Measurements from ENCODE around the gene CD276.
"Not testable (repeated sequence)": the region's sequence is repeated elsewhere in the genome, so short reads cannot be mapped to it uniquely, and the experiment has no call there.

The CD276 gene

DNA sequence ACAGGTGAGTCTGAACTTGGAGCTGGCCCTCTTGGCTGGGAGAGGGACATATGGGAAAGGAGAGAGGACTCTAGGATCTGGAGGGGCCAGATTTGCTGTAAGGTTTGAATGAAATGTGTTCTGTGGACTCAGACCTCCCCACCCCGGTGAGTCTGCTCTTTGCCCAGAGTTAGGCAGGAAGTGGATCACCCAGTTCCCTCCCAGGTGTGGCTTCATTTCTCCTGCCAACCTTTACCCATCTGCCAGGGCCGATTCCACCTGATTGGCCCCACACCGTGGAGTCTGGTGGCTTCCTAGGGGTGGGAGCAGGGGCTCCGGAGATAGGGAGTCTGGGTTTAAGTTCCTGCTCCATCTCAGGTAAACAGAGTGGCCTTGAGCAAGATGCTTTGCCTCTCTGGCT, 25.5 kb downstream of the CD276 start:
- DNase-seq (ENCODE audit: low spot score): no peak

DNA sequence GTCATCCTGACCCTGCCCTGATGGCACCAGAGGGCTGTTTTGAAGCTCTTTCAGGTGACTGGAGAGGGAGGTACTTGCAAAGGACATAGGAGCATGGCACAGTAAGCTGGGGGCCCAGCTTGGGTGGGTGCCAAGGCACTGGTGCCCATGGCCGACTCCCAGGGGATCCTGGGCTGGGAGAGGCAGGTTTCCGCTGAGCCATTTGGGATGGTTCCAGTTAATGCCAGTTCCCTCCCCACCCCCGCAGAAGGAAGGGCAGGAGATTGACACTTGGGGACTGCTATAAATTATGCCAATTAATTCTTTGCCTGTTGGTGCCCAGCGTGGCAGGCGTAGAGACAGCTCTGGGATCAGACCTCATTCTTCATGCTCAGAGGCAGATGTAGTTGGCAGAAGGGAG, 26.1 kb downstream of the CD276 start:
- DNase-seq (ENCODE audit: low spot score): no peak

DNA sequence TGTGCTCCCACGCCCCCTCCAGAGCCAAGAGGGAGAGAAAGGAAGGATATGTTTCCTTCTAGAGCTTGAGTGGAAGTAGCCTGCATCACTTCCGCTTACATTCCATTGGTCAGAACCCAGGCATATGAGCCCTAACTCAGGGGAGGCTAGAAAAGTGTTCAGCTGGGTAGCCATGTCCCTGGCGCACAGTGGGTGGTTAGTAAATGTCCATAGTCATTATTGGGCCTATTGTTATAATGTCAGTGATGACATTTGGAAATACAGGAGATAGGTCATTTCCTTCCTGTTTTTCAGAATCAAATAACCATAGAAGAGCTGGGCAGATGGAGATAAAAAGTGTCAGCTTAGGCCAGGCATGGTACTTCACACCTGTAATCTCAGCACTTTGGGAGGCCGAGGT, 27.3 kb downstream of the CD276 start:
- no peak for DNase-seq (ENCODE audit: low spot score)

DNA sequence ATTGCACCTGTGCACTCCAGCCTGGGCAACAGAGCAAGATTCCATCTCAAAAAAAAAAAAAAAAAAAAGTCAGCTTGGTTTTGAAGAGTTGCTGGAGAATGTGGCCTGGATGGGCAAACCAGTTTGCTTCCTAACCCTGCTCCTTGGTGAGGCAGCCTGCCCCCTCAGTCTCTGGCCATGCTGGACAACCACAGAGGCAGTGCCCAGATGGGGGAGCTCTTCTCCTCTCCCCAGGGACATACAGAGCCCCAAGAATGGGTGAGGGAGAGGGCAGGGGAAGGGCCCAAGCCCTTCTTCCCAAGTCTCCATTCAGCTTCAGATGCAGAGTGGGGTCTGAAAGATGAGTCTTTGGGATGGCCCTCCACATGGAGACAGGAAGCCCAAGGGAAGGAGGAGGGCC, 27.9 kb downstream of the CD276 start:
- DNase-seq (ENCODE audit: low spot score): peak; percentile 28

DNA sequence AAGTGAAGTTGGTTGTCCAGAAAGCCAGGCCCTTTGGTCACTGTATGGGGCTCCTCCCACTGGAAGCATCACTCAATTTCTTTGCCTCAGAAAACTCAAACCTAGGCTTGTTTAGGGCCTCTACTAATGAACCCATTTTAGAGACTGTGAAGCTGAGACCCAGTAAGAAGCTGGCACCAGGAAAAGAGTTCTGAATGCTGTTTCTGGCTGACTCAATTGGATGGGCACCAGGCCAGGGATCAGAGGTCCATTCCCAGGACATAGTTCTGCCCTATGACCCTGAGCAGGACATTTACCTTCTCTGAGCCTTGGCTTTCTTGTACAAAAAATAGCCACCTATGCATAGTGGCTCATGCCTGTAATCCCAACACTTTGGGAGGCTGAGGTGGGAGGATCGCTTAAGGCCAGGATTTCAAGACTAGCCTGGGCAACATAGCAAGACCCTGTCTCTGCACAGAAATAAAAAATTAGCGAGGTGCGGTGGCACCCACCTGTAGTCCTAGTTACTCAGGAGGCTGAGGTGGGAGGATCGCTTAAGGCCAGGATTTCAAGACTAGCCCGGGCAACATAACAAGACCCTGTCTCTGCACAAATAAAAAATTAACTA, 30.6 kb downstream of the CD276 start:
- DNase-seq (ENCODE audit: low spot score): no peak

DNA sequence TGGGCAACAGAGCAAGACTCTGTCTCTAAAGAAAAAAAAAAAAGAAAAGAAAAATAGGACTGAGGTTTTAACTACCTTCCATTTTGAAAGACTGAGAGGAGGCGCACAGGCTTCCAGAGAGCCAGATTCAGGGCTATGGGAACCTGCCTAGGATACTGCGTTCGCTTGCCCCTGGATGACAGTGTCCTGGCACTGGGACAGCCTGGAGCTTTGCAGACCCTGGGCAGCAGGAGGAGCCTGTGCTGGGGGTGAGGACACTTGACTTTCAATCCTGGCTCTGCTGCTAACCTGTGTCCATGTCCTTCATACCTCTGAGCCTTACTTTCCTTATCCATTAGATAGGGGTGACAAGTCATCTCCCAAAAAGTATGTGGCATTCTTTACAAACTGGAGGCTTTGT, 31.2 kb downstream of the CD276 start:
- no peak for DNase-seq (ENCODE audit: low spot score)

DNA sequence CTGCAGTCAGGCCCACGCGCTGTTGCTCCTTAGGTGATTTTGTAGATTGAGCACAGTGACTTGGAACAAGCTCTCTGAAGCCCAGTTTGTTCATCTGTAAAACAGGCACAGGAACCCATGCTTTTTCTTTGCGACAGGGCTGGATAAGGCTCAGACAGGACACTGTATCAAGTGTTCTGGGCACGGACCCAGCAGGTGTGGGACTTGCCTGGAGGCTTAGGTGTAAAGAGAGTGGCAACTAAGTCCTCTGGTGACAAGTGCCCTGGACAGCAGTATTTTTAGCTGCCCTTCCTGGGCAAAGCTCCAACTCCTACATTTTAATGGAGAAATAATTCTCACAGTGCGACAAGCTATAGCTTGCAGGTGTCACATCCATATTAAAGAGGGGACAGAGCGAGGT, 32.2 kb downstream of the CD276 start:
- DNase-seq (ENCODE audit: low spot score): no peak

DNA sequence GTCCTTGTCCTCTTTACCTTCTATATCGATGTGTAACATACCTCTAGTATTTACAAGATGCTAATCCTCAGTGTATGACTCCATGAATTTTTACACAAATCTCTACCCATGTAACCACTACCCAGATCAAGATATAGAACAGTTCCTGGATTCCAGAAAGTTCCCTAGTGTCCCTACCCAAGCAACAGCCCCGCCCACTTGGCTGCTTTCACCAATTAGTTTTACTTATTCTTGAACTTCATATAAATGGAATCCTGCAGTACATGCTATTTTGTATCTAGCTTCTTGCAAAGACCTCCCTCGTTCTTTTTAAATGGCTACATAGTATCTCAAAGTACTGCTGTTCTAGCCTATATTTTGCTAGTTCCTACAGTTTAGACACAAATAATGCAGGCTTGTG, 33.0 kb downstream of the CD276 start:
- no peak for DNase-seq (ENCODE audit: low spot score)

DNA sequence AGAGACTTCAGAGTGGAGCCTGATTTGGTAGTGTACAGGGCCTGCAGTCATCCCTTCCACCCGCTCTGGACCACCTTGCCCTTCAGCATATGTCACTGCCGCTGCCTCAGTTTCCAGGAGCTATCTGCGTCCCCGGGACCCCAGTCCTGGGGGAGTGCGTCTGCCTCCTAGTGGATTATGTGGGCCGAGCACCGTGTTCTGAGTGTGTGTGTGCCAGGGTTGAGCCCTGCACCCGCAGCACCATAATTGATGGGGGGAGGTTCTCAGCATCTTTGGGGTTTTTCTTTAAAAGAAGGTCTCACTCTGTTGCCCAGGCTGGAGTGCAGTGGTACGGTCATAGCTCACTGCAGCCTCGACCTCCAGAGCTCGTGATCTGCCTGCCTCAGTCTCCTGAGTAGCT, 33.6 kb downstream of the CD276 start:
- no peak for DNase-seq (ENCODE audit: low spot score)

DNA sequence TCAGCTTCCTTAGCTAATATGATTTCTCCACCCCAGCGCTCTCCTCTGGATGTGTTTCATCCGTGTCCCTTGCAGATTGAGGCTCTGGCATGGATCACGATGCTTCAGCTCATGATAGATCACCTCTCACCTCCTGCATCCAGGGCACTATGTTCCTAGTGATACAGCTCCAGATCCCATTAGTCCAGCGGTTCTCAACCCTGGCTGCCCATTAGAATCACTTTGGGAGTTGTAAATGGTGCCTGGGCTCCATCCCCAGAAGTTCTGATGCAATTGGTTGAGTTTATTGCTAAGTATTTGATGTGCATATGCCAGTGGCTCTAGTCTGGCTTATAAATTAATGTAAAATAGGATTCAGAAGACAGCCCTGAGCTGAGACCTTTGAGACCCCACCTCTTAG, 34.5 kb downstream of the CD276 start:
- DNase-seq (ENCODE audit: low spot score): no peak

DNA sequence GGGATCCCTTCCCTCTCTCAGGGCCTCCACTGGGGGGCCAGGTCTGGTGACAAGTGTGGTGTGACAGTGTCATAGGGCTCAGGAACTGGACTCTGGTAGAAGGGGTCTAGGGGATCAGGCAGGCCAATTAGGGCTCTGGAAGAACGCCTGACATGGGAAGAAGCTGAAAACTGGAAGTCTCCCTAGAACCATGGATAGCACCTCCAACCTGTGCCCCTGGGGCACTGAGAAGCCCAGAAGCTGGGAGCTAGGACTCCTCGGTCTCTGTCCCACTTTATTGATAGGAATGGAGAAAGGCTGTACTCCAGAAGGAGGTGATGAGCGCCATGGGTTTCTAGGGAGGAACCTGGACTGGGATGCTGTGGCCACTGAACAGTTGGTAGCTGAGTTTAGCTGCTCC, 38.2 kb downstream of the CD276 start:
- DNase-seq (ENCODE audit: low spot score): no peak

DNA sequence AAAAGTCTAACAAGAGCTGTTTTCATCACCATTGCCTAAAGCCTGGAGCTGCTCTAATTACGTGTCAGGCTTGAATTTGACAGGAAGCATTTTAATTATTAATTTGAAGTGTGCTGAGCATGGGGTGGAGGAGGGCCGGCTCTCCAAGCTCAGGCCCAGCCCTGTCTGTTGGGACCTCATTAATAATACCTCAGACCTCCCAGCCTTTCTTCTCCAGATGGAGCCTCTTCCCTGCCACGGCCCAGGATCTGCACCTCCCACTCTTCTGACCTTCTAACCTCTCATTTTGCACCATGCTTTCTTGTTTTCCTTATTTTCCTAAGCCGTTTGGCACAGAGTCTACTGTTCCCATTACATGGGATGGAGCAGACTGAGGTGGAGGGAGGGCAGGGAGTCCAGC, 39.0 kb downstream of the CD276 start:
- DNase-seq (ENCODE audit: low spot score): no peak

DNA sequence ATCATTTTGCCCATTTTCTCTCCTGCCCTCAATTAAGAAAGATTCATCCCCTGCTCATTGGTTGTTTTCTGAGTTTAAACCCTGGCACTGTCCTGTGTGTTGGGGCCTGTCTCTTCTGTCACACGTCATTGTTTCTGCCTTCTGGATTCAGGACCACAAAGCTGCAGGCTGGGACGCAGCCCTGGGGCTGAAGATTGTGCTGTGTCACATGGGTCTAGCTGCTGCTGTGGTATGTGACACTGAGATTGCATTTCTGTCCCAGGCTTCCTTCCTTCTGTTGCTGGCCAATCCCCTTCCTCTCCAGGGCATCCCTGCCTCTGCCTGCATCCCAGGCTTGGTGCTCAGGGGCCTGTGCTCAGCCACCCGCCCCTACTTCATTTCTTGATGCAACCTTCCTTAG, 40.0 kb downstream of the CD276 start:
- DNase-seq (ENCODE audit: low spot score): no peak

DNA sequence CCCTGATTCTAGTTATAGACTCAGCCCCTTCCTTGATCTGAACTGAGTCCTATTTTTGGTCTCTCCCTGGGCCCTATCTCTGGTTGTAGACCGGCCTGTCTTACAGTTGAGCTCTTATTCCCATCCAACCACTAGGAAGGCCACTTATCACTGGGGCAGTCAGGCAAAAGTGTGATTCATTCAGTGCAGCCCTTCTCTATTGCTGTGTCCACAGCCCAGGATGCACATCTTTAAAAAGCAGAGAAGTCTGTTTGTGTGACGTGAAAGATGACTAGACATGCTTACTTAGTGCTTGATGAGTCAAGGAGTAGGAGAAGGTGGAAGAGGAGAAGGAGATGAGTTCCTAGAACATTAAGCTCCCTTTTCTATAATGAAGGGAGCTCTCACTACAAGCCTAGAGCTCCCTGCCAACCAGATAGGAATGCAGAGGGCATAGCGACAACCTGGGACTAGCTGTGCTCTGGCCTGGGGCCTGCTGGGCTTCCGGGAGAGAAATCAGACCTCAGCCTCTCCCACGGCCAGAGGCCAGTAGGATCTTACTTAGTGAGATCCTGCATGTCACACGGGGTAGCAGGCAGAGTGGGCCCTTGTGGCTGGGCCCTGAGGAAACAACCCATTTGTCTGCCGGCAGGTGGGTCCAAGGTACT, 43.3 kb downstream of the CD276 start:
- no peak for DNase-seq (ENCODE audit: low spot score)

DNA sequence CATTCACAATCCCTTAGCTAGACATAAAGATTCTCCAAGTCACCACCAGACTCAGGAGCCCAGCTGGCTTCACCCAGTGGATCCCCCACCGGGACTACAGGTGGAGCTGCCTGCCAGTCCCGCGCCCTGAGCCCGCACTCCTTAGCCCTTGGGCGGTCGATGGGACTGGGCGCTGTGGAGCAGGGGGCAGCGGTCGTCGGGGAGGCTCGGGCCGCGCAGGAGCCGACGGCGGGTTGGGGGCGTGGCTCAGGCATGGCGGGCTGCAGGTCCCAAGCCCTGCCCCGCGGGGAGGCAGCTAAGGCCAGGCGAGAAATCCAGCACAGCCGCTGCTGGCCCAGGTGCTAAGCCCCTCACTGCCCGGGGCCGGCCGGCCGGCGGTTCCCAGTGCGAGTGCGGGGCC, 47.9 kb downstream of the CD276 start:
- not testable (repeated sequence) for DNase-seq (ENCODE audit: low spot score)

DNA sequence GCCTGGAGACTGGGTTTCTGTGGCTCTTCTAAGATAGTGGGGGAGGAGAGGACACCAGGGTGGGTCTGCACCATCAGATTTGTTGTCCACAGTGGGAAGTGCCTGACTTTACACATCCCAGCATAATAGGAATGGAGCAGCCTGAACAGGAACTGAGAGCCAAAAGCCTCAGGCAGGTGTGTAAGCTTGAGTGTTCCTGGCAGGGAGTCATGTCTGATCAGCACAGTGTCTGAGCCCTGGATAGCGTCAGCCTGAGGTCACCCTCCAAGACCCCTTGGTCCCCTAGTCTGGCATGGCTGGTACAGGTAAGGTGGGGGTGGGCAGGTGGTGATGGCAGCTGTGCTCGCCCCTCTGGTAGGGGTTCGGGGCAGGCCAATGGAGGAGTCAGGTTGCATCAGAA, 48.7 kb downstream of the CD276 start:
- no peak for DNase-seq (ENCODE audit: low spot score)

DNA sequence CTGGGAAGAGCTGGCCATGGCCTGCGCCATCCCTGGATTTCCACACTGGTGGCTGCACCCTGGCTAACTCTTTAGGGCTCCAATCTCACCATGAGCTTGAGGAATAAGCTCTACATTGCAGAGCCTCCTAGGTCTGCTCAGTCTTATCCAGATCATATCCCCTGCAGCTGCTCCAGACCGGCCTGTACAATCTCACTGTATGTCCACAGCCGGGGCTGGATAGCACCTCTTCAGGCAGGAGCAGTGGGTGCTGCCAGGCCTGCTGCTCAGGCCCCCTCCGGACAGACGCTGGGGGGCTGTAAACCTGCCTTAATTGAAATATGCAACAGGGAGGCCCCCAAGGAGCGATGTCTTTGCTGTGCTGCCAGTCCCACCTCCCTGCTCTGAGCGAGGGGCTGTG, 53.4 kb downstream of the CD276 start:
- no peak for DNase-seq (ENCODE audit: low spot score)

DNA sequence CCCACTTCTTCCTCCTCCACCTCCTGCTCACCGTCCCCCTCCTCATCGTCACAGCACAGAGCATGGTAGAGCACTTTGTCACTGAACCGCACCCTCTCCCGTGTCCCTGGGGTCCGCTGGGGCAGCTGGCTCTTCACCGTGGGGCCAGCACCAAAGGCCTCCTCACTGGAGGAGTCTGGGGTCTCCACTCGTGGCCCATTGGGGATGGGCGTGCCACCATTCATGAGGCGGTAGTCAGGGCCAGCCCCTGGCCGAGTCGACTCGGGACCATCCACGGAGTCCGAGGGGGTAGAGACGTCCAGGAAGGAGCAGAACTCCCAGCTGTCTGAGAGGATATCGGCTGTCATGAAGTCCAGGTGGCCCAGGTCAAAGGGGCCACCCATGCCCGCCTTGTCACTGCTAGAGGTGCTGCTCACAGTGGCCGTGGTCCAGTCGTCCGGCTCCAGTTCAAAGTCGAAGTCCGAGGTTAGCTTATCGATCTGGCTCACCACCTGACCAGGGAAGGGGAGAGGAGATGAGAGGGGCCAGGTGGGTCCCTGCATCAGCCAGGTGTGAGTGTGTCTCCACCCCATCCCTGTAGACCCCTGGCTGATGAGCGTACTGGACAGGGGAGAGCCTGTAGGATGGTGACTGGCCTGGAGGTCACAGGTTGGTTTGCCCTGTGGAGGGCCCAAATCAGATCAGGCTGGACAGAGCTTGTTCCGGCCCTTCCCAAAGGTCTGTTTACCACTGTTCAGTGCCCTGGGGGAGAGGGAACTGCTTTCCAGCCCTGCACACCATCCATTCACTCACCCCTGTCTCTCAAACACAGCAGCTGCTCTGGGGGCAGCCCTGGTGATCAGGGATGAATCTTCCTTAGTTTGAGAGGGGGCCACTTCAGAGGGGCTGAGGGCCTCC, 56.2 kb downstream of the CD276 start:
- DNase-seq (ENCODE audit: low spot score): no peak

DNA sequence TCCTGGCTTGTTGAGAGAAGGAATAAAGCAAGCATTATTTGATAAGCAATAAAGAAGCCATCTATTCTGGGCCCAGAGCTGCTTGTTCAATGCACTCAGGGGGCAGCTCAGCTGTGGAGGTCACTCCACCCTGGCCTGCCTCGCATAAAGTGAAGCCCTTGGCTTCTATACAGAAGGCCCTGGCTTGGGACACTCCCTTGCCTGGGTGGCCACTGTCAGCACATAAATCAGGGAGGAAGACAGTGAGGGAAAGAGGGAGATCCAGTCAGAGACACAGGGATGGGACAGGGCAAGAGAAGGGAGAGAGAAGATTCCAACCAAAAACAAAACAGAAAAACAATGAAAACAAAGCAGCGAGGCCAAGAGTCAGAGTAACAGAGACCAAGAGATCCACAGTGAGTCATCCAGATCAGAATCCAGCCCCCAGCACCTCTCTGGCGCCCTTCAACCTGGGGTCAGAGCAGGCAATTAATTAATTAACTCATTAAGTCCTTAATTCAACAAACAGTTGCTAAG, 57.2 kb downstream of the CD276 start:
- DNase-seq (ENCODE audit: low spot score): no peak

DNA sequence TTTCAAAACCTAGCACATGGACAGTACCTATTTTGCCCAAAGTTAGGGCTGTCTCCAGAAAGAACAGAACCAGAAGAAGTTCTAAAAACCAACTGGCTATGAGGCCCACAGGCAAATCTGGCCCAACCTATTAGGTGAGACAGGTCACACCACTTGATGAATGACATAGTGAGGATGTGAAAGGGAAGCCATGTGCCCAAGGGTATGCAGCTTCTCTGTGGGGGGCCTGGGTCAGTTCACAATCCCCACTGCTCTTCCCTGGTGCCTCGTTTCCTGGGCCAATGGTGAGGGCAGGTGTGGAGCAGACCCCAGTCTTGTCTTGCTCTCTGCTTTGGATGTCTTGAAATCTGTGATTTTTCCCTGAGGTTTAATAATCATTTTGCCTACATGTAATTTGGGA, 60.1 kb downstream of the CD276 start:
- no peak for DNase-seq (ENCODE audit: low spot score)

DNA sequence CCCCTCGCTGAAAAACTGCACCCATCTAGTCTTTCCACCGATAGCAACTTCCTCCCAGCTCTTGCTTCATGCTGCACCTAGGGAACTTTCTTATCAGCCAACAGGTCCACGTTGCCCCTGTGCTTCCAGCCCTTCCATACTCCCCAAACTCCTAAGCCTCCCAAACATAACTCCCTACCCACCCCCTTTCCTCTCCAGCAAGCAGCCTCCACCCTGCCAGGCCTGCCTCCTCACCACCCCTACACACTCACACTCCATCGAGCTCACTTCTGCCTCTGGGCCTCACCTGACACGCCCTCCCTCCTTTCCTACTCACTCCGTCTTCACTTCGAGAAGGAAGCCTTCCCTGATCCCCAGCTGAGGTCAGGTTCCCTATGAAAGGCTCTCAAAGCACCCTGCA, 60.9 kb downstream of the CD276 start:
- no peak for DNase-seq (ENCODE audit: low spot score)

DNA sequence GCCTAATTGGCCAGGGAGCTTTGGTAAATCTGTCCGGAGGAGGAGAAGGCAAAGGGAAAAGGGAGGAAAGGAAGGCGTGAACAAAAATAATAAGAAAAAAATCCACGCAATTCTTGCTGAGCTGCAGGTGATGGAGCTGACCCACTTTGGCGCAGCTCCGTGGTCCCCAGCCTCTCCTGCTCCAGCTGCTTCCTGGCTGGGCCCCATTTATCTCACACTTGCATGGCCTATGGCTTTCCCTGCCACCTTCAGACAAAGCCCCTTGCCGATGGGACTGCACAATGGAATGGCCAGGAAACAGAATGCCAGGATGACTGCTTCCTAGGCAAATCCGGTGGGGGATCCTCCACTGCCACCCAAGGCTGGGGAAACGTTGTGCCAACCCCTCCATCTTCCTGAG, 62.1 kb downstream of the CD276 start:
- no peak for DNase-seq (ENCODE audit: low spot score)

DNA sequence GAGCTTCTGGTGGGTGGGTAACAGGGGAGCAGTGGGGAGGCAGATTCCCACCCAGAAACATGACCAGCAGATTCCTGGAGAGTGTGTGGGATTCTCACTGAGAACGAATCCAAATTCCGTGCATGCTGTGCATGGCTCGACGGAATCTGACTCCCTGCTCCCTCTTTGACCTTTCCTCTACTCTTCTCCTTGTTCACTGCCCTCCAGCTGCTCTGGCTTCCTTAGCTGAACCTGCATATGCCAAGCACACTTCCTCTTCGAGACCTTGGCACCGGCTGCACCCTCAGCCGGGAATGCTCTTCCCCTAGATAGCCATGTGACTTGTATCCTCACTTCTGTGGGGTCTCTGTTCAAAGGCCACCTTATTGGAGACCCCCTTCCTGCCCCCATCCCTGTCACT, 62.7 kb downstream of the CD276 start:
- no peak for DNase-seq (ENCODE audit: low spot score)
